ENCODE measurements around the gene PRDM11.

The PRDM11 gene

GRCh38 chr11:45141631-45142030 is 4.8 kb upstream of the PRDM11 start:
- no peak for DNase-seq (ENCODE audit: low spot score)

GRCh38 chr11:45142241-45143055 is 4.0 kb upstream of the PRDM11 start:
- DNase-seq (ENCODE audit: low spot score) = peak; percentile 46

GRCh38 chr11:45143494-45143893 is 2.9 kb upstream of the PRDM11 start:
- no peak for DNase-seq (ENCODE audit: low spot score)

- DNase-seq (ENCODE audit: low spot score) = no peak
Observed at GRCh38 chr11:45144126-45145082, 2.0 kb upstream of the PRDM11 start.

- no peak for DNase-seq (ENCODE audit: low spot score)
Observed at GRCh38 chr11:45145083-45145378, 1.4 kb upstream of the PRDM11 start.

GRCh38 chr11:45145379-45146071 is 914 bp upstream of the PRDM11 start:
- peak; percentile 76 for DNase-seq (ENCODE audit: low spot score)

GRCh38 chr11:45147017-45147728 is 734 bp downstream of the PRDM11 start:
- DNase-seq (ENCODE audit: low spot score) = peak; percentile 99

GRCh38 chr11:45147891-45148675 is 1.6 kb downstream of the PRDM11 start:
- no peak for DNase-seq (ENCODE audit: low spot score)

GRCh38 chr11:45149483-45150056 is 3.1 kb downstream of the PRDM11 start:
- no peak for DNase-seq (ENCODE audit: low spot score)

GRCh38 chr11:45150301-45150700 is 3.9 kb downstream of the PRDM11 start:
- DNase-seq (ENCODE audit: low spot score) = no peak

GRCh38 chr11:45150943-45151342 is 4.5 kb downstream of the PRDM11 start:
- DNase-seq (ENCODE audit: low spot score) = no peak

GRCh38 chr11:45151362-45151982 is 5.0 kb downstream of the PRDM11 start:
- no peak for DNase-seq (ENCODE audit: low spot score)

- DNase-seq (ENCODE audit: low spot score) = no peak
Observed at GRCh38 chr11:45152740-45153595, 6.5 kb downstream of the PRDM11 start.

GRCh38 chr11:45154276-45154675 is 7.8 kb downstream of the PRDM11 start:
- no peak for DNase-seq (ENCODE audit: low spot score)

- DNase-seq (ENCODE audit: low spot score) = no peak
Observed at GRCh38 chr11:45155058-45155551, 8.7 kb downstream of the PRDM11 start.

- DNase-seq (ENCODE audit: low spot score) = no peak
Observed at GRCh38 chr11:45155627-45156180, 9.3 kb downstream of the PRDM11 start.

GRCh38 chr11:45156201-45156600 is 9.8 kb downstream of the PRDM11 start:
- no peak for DNase-seq (ENCODE audit: low spot score)

GRCh38 chr11:45156741-45157140 is 10.3 kb downstream of the PRDM11 start:
- DNase-seq (ENCODE audit: low spot score) = no peak
